Progenitor cell of endocrine pancreas (in vitro differentiated cells): ENCODE measurements around the gene TMEM200A. TPM values are rescaled to one million over a fixed set of nuclear protein-coding genes. Genes with fewer than 3 reads are reported as not detected.

Experiments used
- DNase-seq: peaks from one replicate; pipeline ENCODE4 v3.0.0; 2021; ENCODE audit warnings: low spot score; ENCODE audit not compliant: unreplicated experiment
- H3K27ac Mint-ChIP-seq: 2 replicates; pipeline ENCODE4 v1.8.0; 2021; ENCODE audit warnings: mild to moderate bottlenecking, moderate library complexity, mixed read lengths
- H3K27me3 Mint-ChIP-seq: 2 replicates; pipeline ENCODE4 v1.8.0; 2021; ENCODE audit warnings: mixed read lengths
- H3K36me3 Mint-ChIP-seq: 2 replicates; pipeline ENCODE4 v1.8.0; 2022; ENCODE audit warnings: mixed read lengths; ENCODE audit not compliant: insufficient read depth
- H3K4me1 Mint-ChIP-seq: 2 replicates; pipeline ENCODE4 v1.8.0; 2021; ENCODE audit warnings: low read depth, mixed read lengths
- H3K4me3 Mint-ChIP-seq: 2 replicates; pipeline ENCODE4 v1.8.0; 2021; ENCODE audit warnings: low read depth, mild to moderate bottlenecking, moderate library complexity, mixed read lengths
- H3K9me3 Mint-ChIP-seq: 2 replicates; pipeline ENCODE4 v1.8.0; 2021; ENCODE audit warnings: low read depth, mixed read lengths
- CTCF ChIP-seq: fragments of 200-600 bp; sonication (generic); IDR thresholded peaks from one replicate; pipeline ENCODE4 v1.5.0; 2021; ENCODE audit warnings: antibody characterized with exemption, mild to moderate bottlenecking; ENCODE audit not compliant: unreplicated experiment
- total RNA-seq: library from RNA; stranded (reverse); gene quantifications from 2 replicates; pipeline ENCODE4 v1.2.1, GENCODE V29; 2021

Gene TMEM200A
- total RNA-seq, 1 donor from 2014 or later: 13.0 TPM

- Mint-ChIP-seq H3K27ac (no peak overlapping the region), H3K4me3 (no peak overlapping the region), H3K36me3 (no peaks in the 10 kb centered on the region), H3K27me3 (no peaks in the 10 kb centered on the region), H3K9me3 (no peaks in the 10 kb centered on the region), H3K4me1 (no peaks in the 10 kb centered on the region)
- TF ChIP-seq CTCF: no peak
- no peak for DNase-seq
These were observed 65.6 kb downstream of the TMEM200A start for GRCh38 chr6:130431346-130431852.

- Mint-ChIP-seq H3K4me3 (no peak overlapping the region), H3K36me3 (no peaks in the 10 kb centered on the region)
- no peak for TF ChIP-seq CTCF
These were observed 67.0 kb downstream of the TMEM200A start for GRCh38 chr6:130432838-130433237.

GRCh38 chr6:130434174-130434873 lies 68.5 kb downstream of the TMEM200A start:
- TF ChIP-seq CTCF: no peak
- no peaks in the 10 kb centered on the region for H3K27me3 Mint-ChIP-seq
- H3K9me3 Mint-ChIP-seq: no peaks in the 10 kb centered on the region
- H3K4me3 Mint-ChIP-seq: no peak overlapping the region
- DNase-seq: no peak
- H3K4me1 Mint-ChIP-seq: no peaks in the 10 kb centered on the region
- no peaks in the 10 kb centered on the region for H3K36me3 Mint-ChIP-seq
- no peak overlapping the region for H3K27ac Mint-ChIP-seq

More at GRCh38 chr6:130432838-130433237, 67.0 kb downstream of the TMEM200A start:
- Mint-ChIP-seq H3K27ac (no peak overlapping the region), H3K27me3 (no peaks in the 10 kb centered on the region), H3K4me1 (no peaks in the 10 kb centered on the region), H3K9me3 (no peaks in the 10 kb centered on the region)
- no peak for DNase-seq

GRCh38 chr6:130435181-130435580 lies 69.4 kb downstream of the TMEM200A start:
- H3K9me3 Mint-ChIP-seq: no peaks in the 10 kb centered on the region
- TF ChIP-seq CTCF: no peak
- no peaks in the 10 kb centered on the region for H3K27me3 Mint-ChIP-seq
- H3K4me1 Mint-ChIP-seq: no peaks in the 10 kb centered on the region
- H3K36me3 Mint-ChIP-seq: peaks cover 1% of the 10 kb centered on the region
- H3K27ac Mint-ChIP-seq: no peak overlapping the region
- no peak for DNase-seq
- H3K4me3 Mint-ChIP-seq: no peak overlapping the region

- Mint-ChIP-seq H3K4me1 (no peaks in the 10 kb centered on the region), H3K9me3 (no peaks in the 10 kb centered on the region), H3K27ac (no peak overlapping the region), H3K4me3 (no peak overlapping the region), H3K27me3 (no peaks in the 10 kb centered on the region), H3K36me3 (peaks cover 9% of the 10 kb centered on the region)
- no peak for TF ChIP-seq CTCF
- no peak for DNase-seq
These were observed 72.1 kb downstream of the TMEM200A start for GRCh38 chr6:130437961-130438360.
